ENCODE results near the gene AGPS. TPM values are rescaled to one million over a fixed set of nuclear protein-coding genes. Genes with fewer than 3 reads are reported as not detected.
"Not testable (repeated sequence)": the region's sequence is repeated elsewhere in the genome, so short reads cannot be mapped to it uniquely, and the experiment has no call there.

AGPS gene
- total RNA-seq, 1 donor from 2014 or later: 74.0 TPM

- DNase-seq: no peak
- Mint-ChIP-seq H3K27ac (no peak overlapping the region), H3K4me1 (no peaks in the 10 kb centered on the region), H3K27me3 (no peaks in the 10 kb centered on the region), H3K9me3 (no peaks in the 10 kb centered on the region), H3K4me3 (no peak overlapping the region), H3K36me3 (ENCODE audit: low read depth) (no peaks in the 10 kb centered on the region)
- intact Hi-C loops (cut with micrococcal nuclease): no loop called here
These were observed 32.6 kb upstream of the AGPS start for GRCh38 chr2:177359836-177360595.

GRCh38 chr2:177362499-177362898, 30.1 kb upstream of the AGPS start:
- Mint-ChIP-seq H3K36me3 (ENCODE audit: low read depth) (no peaks in the 10 kb centered on the region), H3K27me3 (no peaks in the 10 kb centered on the region), H3K4me1 (no peaks in the 10 kb centered on the region), H3K9me3 (no peaks in the 10 kb centered on the region), H3K27ac (no peak overlapping the region), H3K4me3 (no peak overlapping the region)
- intact Hi-C loops (cut with micrococcal nuclease): no loop called here
- no peak for DNase-seq

- no peaks in the 10 kb centered on the region for H3K27me3 Mint-ChIP-seq
- no peak overlapping the region for H3K4me3 Mint-ChIP-seq
- intact Hi-C loops (cut with micrococcal nuclease): no loop called here
- H3K4me1 Mint-ChIP-seq: no peaks in the 10 kb centered on the region
- H3K36me3 Mint-ChIP-seq (ENCODE audit: low read depth): no peaks in the 10 kb centered on the region
- peaks cover 5% of the 10 kb centered on the region for H3K9me3 Mint-ChIP-seq
- DNase-seq: no peak
- H3K27ac Mint-ChIP-seq: no peak overlapping the region
These were observed 29.2 kb upstream of the AGPS start for GRCh38 chr2:177363332-177363731.

- H3K36me3 Mint-ChIP-seq (ENCODE audit: low read depth); DNase-seq; H3K4me1 Mint-ChIP-seq; H3K27ac Mint-ChIP-seq; H3K4me3 Mint-ChIP-seq; H3K27me3 Mint-ChIP-seq; intact Hi-C loops (cut with micrococcal nuclease): not testable (repeated sequence)
- H3K9me3 Mint-ChIP-seq: peaks cover 14% of the 10 kb centered on the region
These were observed 26.8 kb upstream of the AGPS start for GRCh38 chr2:177365764-177366163.

GRCh38 chr2:177368023-177368422, 24.6 kb upstream of the AGPS start:
- H3K36me3 Mint-ChIP-seq (ENCODE audit: low read depth); H3K4me3 Mint-ChIP-seq; H3K4me1 Mint-ChIP-seq; H3K27ac Mint-ChIP-seq; DNase-seq; H3K27me3 Mint-ChIP-seq; intact Hi-C loops (cut with micrococcal nuclease): not testable (repeated sequence)
- H3K9me3 Mint-ChIP-seq: peaks cover 33% of the 10 kb centered on the region

GRCh38 chr2:177379354-177379753, 13.2 kb upstream of the AGPS start:
- H3K27ac Mint-ChIP-seq: no peak overlapping the region
- no peak for DNase-seq
- no peaks in the 10 kb centered on the region for H3K4me1 Mint-ChIP-seq
- H3K9me3 Mint-ChIP-seq: peaks cover 7% of the 10 kb centered on the region
- H3K4me3 Mint-ChIP-seq: no peak overlapping the region
- intact Hi-C loops (cut with micrococcal nuclease): no loop called here
- peaks cover 23% of the 10 kb centered on the region for H3K36me3 Mint-ChIP-seq (ENCODE audit: low read depth)
- no peaks in the 10 kb centered on the region for H3K27me3 Mint-ChIP-seq

GRCh38 chr2:177380181-177380580, 12.4 kb upstream of the AGPS start:
- H3K36me3 Mint-ChIP-seq (ENCODE audit: low read depth): peaks cover 22% of the 10 kb centered on the region
- no peaks in the 10 kb centered on the region for H3K4me1 Mint-ChIP-seq
- intact Hi-C loops (cut with micrococcal nuclease): no loop called here
- H3K9me3 Mint-ChIP-seq: peaks cover 7% of the 10 kb centered on the region
- DNase-seq: no peak
- no peak overlapping the region for H3K4me3 Mint-ChIP-seq
- H3K27ac Mint-ChIP-seq: no peak overlapping the region
- H3K27me3 Mint-ChIP-seq: no peaks in the 10 kb centered on the region

GRCh38 chr2:177383935-177384334, 8.6 kb upstream of the AGPS start:
- H3K36me3 Mint-ChIP-seq (ENCODE audit: low read depth): peaks cover 19% of the 10 kb centered on the region
- no peak overlapping the region for H3K4me3 Mint-ChIP-seq
- no peak for DNase-seq
- peaks cover 3% of the 10 kb centered on the region for H3K4me1 Mint-ChIP-seq
- H3K9me3 Mint-ChIP-seq: no peaks in the 10 kb centered on the region
- intact Hi-C loops (cut with micrococcal nuclease): no loop called here
- H3K27me3 Mint-ChIP-seq: no peaks in the 10 kb centered on the region
- no peak overlapping the region for H3K27ac Mint-ChIP-seq

GRCh38 chr2:177385151-177385550, 7.4 kb upstream of the AGPS start:
- Mint-ChIP-seq H3K36me3 (ENCODE audit: low read depth) (peaks cover 20% of the 10 kb centered on the region), H3K27ac (no peak overlapping the region), H3K4me1 (peaks cover 9% of the 10 kb centered on the region), H3K27me3 (no peaks in the 10 kb centered on the region), H3K9me3 (no peaks in the 10 kb centered on the region), H3K4me3 (no peak overlapping the region)
- intact Hi-C loops (cut with micrococcal nuclease): no loop called here
- no peak for DNase-seq

- Mint-ChIP-seq H3K4me1 (peaks cover 50% of the 10 kb centered on the region), H3K9me3 (peaks cover 5% of the 10 kb centered on the region), H3K4me3 (peak overlapping the region; percentile 91), H3K27me3 (no peaks in the 10 kb centered on the region), H3K27ac (peak overlapping the region; percentile 95), H3K36me3 (ENCODE audit: low read depth) (peaks cover 18% of the 10 kb centered on the region)
- intact Hi-C loops (cut with micrococcal nuclease): loop anchor here (1.0 to 2.0 kb wide), 5 partner anchors 25 to 227 kb away; partner anchors contain the start of genes HNRNPA3 and NFE2L2
- DNase-seq: no peak
These were observed 676 bp upstream of the AGPS start for GRCh38 chr2:177391822-177392372.

GRCh38 chr2:177393203-177393755, 706 bp downstream of the AGPS start:
- Mint-ChIP-seq H3K4me3 (peak overlapping the region; percentile 91), H3K4me1 (peaks cover 53% of the 10 kb centered on the region), H3K9me3 (peaks cover 5% of the 10 kb centered on the region), H3K36me3 (ENCODE audit: low read depth) (peaks cover 22% of the 10 kb centered on the region), H3K27ac (peak overlapping the region; percentile 95), H3K27me3 (no peaks in the 10 kb centered on the region)
- intact Hi-C loops (cut with micrococcal nuclease): loop anchor here (2.0 kb wide), 3 partner anchors 24 to 160 kb away; partner anchors contain the start of gene NFE2L2
- peak; percentile 69 for DNase-seq

- intact Hi-C loops (cut with micrococcal nuclease): loop anchor here (2.0 kb wide), 3 partner anchors 23 to 159 kb away; partner anchors contain the start of gene NFE2L2
- H3K4me1 Mint-ChIP-seq: peaks cover 57% of the 10 kb centered on the region
- no peak for DNase-seq
- H3K27me3 Mint-ChIP-seq: no peaks in the 10 kb centered on the region
- peak overlapping the region; percentile 91 for H3K4me3 Mint-ChIP-seq
- H3K9me3 Mint-ChIP-seq: peaks cover 5% of the 10 kb centered on the region
- peaks cover 22% of the 10 kb centered on the region for H3K36me3 Mint-ChIP-seq (ENCODE audit: low read depth)
- H3K27ac Mint-ChIP-seq: peak overlapping the region; percentile 95
These were observed 1.4 kb downstream of the AGPS start for GRCh38 chr2:177393824-177394593.

- H3K9me3 Mint-ChIP-seq: peaks cover 5% of the 10 kb centered on the region
- intact Hi-C loops (cut with micrococcal nuclease): no loop called here
- DNase-seq: no peak
- peaks cover 22% of the 10 kb centered on the region for H3K36me3 Mint-ChIP-seq (ENCODE audit: low read depth)
- H3K27ac Mint-ChIP-seq: no peak overlapping the region
- peak overlapping the region; percentile 91 for H3K4me3 Mint-ChIP-seq
- peaks cover 56% of the 10 kb centered on the region for H3K4me1 Mint-ChIP-seq
- no peaks in the 10 kb centered on the region for H3K27me3 Mint-ChIP-seq
These were observed 2.0 kb downstream of the AGPS start for GRCh38 chr2:177394594-177394973.

Data from activated CD4-positive, alpha-beta T cell treated with anti-CD3 and anti-CD28 coated beads, Interleukin-2, amount 10 ng/mL, durations not matched to agents 24 days and 14 days (primary cell).